A549 treated with Mapracorat at 1 μM for 4 hours (cell line): ENCODE measurements around the gene PEX5. TPM values are rescaled to one million over a fixed set of nuclear protein-coding genes. Genes with fewer than 3 reads are reported as not detected.

Experiments used
- total RNA-seq: library from RNA; stranded (reverse); fragments of 200-300 nt; extraction: Qiagen RNA extraction; gene quantifications from 5 replicates; pipeline ENCODE4 v1.2.3, GENCODE V29; 2022

The PEX5 gene
- 23.8 to 30.4 TPM (median 29.5 TPM) in 5 replicates for total RNA-seq

DNA sequence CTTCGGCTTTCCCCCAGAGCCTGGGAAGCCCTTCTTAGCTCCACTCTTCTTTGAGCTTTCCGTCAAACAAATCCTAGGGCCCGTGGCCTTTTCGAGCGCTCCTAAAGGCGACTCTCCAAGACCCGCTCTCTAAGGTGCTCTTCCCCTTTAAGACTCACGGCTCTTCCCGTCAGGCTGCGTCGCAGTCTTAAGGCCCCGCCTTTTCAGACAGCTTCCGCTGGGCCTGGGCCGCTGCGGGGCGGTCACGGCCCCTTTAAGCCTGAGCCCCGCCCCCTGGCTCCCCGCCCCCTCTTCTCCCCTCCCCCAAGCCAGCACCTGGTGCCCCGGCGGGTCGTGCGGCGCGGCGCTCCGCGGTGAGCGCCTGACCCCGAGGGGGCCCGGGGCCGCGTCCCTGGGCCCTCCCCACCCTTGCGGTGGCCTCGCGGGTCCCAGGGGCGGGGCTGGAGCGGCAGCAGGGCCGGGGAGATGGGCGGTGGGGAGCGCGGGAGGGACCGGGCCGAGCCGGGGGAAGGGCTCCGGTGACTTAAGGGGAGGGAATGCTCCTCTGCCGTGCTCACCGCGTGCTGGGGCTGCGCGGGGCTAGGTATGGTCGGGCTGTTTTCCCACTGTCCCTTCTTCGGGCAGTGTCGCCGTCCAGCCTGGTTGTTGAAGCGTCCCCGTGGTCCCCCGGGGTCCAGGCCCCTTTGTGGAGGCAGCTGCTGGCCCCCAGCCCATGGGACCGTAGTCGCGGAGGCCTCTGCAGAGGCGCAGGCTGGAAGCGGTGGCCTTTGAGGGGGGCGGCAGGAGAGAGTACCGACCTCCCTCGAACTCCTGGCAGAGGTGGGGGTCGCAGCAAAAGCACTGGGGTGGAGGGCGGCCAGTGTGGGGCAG is at the start of gene PEX5:
TSS of gene PEX5 (plus strand) at position 289 of the 870 bp plus-strand sequence. CDS start 692 bp downstream, outside the sequence.

Other genes with a start within 250 kb of the PEX5 start
- not detected in 5 replicates for gene RNU7-1, start 245.9 kb upstream of the PEX5 start, total RNA-seq
- gene C12orf57, start 245.7 kb upstream of the PEX5 start, total RNA-seq, result 275 to 319 TPM (median 310 TPM) in 5 replicates
- 7.9 to 13.5 TPM (median 11.7 TPM) in 5 replicates for gene PTPN6, start 238.3 kb upstream of the PEX5 start, total RNA-seq
- gene PHB2, start 219.0 kb upstream of the PEX5 start, total RNA-seq, result 289 to 333 TPM (median 326 TPM) in 5 replicates
- 56.9 to 66.4 TPM (median 62.2 TPM) in 5 replicates for gene EMG1, start 218.8 kb upstream of the PEX5 start, total RNA-seq
- gene LPCAT3, start 171.2 kb upstream of the PEX5 start, total RNA-seq, result 25.5 to 29.9 TPM (median 29.1 TPM) in 5 replicates
- gene C1S, start 129.0 kb upstream of the PEX5 start, total RNA-seq, result 38.3 to 56.5 TPM (median 44.5 TPM) in 5 replicates
- 28.8 to 47.1 TPM (median 29.1 TPM) in 5 replicates for gene C1R, start 97.2 kb upstream of the PEX5 start, total RNA-seq
- 11.1 to 15.7 TPM (median 12.2 TPM) in 5 replicates for gene C1RL, start 80.5 kb upstream of the PEX5 start, total RNA-seq
- 0.52 TPM in 1 of 5 replicates, not detected in the others for gene RBP5, start 60.8 kb upstream of the PEX5 start, total RNA-seq
- gene CLSTN3, start 59.3 kb upstream of the PEX5 start, total RNA-seq, result 11.3 to 20.0 TPM (median 16.0 TPM) in 5 replicates
- not detected in 5 replicates for gene ACSM4, start 114.4 kb downstream of the PEX5 start, total RNA-seq